Mesenchymal stem cell (in vitro differentiated cells and primary cell): ENCODE measurements around the gene ACVR1C.

Experiments used
- DNase-seq: peaks from one replicate; pipeline ENCODE4 v3.0.0-alpha.2; 2013
- H2AFZ ChIP-seq: one replicate; pipeline ENCODE4 v1.6.1; 2013; ENCODE audit warnings: low read depth, mild to moderate bottlenecking, control low read depth, inconsistent platforms, low read length, moderate library complexity
- H2AK5ac ChIP-seq: 2 replicates; pipeline ENCODE4 v1.6.1; 2013; ENCODE audit warnings: low read length, moderate library complexity, mild to moderate bottlenecking, inconsistent platforms; ENCODE audit not compliant: severe bottlenecking
- H2BK120ac ChIP-seq: one replicate; pipeline ENCODE4 v1.6.1; 2013; ENCODE audit warnings: low read depth, mild to moderate bottlenecking, inconsistent platforms, low read length, moderate library complexity
- H2BK12ac ChIP-seq, 2 experiments: one replicate each; pipeline ENCODE4 v1.6.1; 2013; ENCODE audit warnings: inconsistent platforms in 2 of 2, low read length in 2 of 2, mild to moderate bottlenecking in 2 of 2, moderate library complexity in 2 of 2, control low read depth in 1 of 2
- H2BK15ac ChIP-seq: one replicate; pipeline ENCODE4 v1.6.1; 2013; ENCODE audit warnings: mild to moderate bottlenecking, low read depth, inconsistent platforms; ENCODE audit not compliant: poor library complexity, severe bottlenecking
- H2BK5ac ChIP-seq: 2 replicates; pipeline ENCODE4 v1.6.1; 2013; ENCODE audit warnings: low read depth, mild to moderate bottlenecking, low read length, control low read depth, inconsistent platforms; ENCODE audit not compliant: poor library complexity, severe bottlenecking
- H3K14ac ChIP-seq, 2 experiments: one replicate each; pipeline ENCODE4 v1.6.1; 2013; ENCODE audit warnings: inconsistent platforms in 2 of 2, low read length in 2 of 2, control low read depth in 1 of 2, mild to moderate bottlenecking in 1 of 2, moderate library complexity in 1 of 2
- H3K18ac ChIP-seq, 2 experiments: one replicate each; pipeline ENCODE4 v1.6.1; 2013; ENCODE audit warnings: inconsistent platforms in 2 of 2, low read length in 2 of 2, control low read depth in 1 of 2, low read depth in 1 of 2, mild to moderate bottlenecking in 1 of 2
- H3K23ac ChIP-seq, 2 experiments: one replicate each; pipeline ENCODE4 v1.6.1; 2013; ENCODE audit warnings: inconsistent platforms in 2 of 2, low read length in 2 of 2, mild to moderate bottlenecking in 2 of 2, moderate library complexity in 2 of 2, control low read depth in 1 of 2
- H3K27ac ChIP-seq: 2 replicates; pipeline ENCODE4 v1.5.1; 2013; ENCODE audit warnings: mild to moderate bottlenecking, moderate library complexity, low read length, control low read depth, inconsistent platforms; ENCODE audit not compliant: poor library complexity, severe bottlenecking
- H3K27me3 ChIP-seq, 2 experiments: 2 replicates each; pipeline versions ENCODE4 v1.6.1 to v1.7.0; 2013; ENCODE audit warnings: low read length in 2 of 2, mild to moderate bottlenecking in 2 of 2, moderate library complexity in 2 of 2, control low read depth in 1 of 2, inconsistent platforms in 1 of 2; ENCODE audit not compliant: control insufficient read depth in 1 of 2, insufficient read depth in 1 of 2
- H3K36me3 ChIP-seq, 2 experiments: 2 replicates each; pipeline versions ENCODE4 v1.6.1 to v1.7.0; 2013; ENCODE audit warnings: low read length in 2 of 2, control low read depth in 1 of 2, inconsistent platforms in 1 of 2, low read depth in 1 of 2, mild to moderate bottlenecking in 1 of 2; ENCODE audit not compliant: insufficient read depth in 2 of 2, control insufficient read depth in 1 of 2
- H3K4ac ChIP-seq, 2 experiments: one replicate each; pipeline ENCODE4 v1.6.1; 2013; ENCODE audit warnings: inconsistent platforms in 2 of 2, low read length in 2 of 2, mild to moderate bottlenecking in 2 of 2, moderate library complexity in 2 of 2, control low read depth in 1 of 2, low read depth in 1 of 2
- H3K4me1 ChIP-seq: 2 replicates; pipeline ENCODE4 v1.6.1; 2013; ENCODE audit warnings: low read depth, low read length, control low read depth; ENCODE audit not compliant: control insufficient read depth, insufficient read depth
- H3K4me2 ChIP-seq: 2 replicates; pipeline ENCODE4 v1.6.1; 2013; ENCODE audit warnings: low read length, mild to moderate bottlenecking, inconsistent platforms; ENCODE audit not compliant: poor library complexity, severe bottlenecking
- H3K4me3 ChIP-seq, 2 experiments: 2 replicates each; pipeline versions ENCODE4 v1.5.1 to v1.7.0; 2013; ENCODE audit warnings: low read length in 2 of 2, mild to moderate bottlenecking in 2 of 2, control low read depth in 1 of 2, low read depth in 1 of 2; ENCODE audit not compliant: insufficient read depth in 1 of 2
- H3K79me1 ChIP-seq: replicated peaks from 2 replicates; pipeline ENCODE4 v1.6.1; 2013; ENCODE audit warnings: mild to moderate bottlenecking, control low read depth, low read length, inconsistent platforms; ENCODE audit not compliant: poor library complexity, severe bottlenecking
- H3K9ac ChIP-seq: 2 replicates; pipeline ENCODE4 v1.7.0; 2013; ENCODE audit warnings: mild to moderate bottlenecking, low read length, moderate library complexity
- H3K9me3 ChIP-seq: 2 replicates; pipeline ENCODE4 v1.7.0; 2013; ENCODE audit warnings: mild to moderate bottlenecking, low read length; ENCODE audit not compliant: control insufficient read depth
- H4K8ac ChIP-seq: one replicate; pipeline ENCODE4 v1.6.1; 2013; ENCODE audit warnings: inconsistent platforms, mild to moderate bottlenecking, low read length, moderate library complexity
- H4K91ac ChIP-seq: one replicate; pipeline ENCODE4 v1.6.1; 2013; ENCODE audit warnings: mild to moderate bottlenecking, low read length, inconsistent platforms
- WGBS: methylation state at CpG from one replicate; pipeline ENCODE4 v1.1.7; 2013; ENCODE audit warnings: mixed read lengths; 5-methylcytosine and 5-hydroxymethylcytosine counted together

ACVR1C gene

GRCh38 chr2:157559461-157559860 is 69.2 kb downstream of the ACVR1C start:
- H3K36me3 ChIP-seq = no peaks in the 10 kb centered on the region
- H3K4me3 ChIP-seq = no peak overlapping the region
- no peak overlapping the region for H3K27ac ChIP-seq

GRCh38 chr2:157559061-157559460 is 69.6 kb downstream of the ACVR1C start:
- H2BK120ac ChIP-seq = no peak overlapping the region
- H3K14ac ChIP-seq = no peak overlapping the region
- H4K91ac ChIP-seq = no peak overlapping the region
- H3K4me2 ChIP-seq = no peak overlapping the region
- no peak overlapping the region for H2BK5ac ChIP-seq
- H4K8ac ChIP-seq = no peak overlapping the region
- no peaks in the 10 kb centered on the region for H3K79me1 ChIP-seq
- H3K4me3 ChIP-seq = no peak overlapping the region
- DNase-seq = peak; percentile 5
- no peaks in the 10 kb centered on the region for H3K9me3 ChIP-seq
- H3K23ac ChIP-seq = no peak overlapping the region
- H2BK15ac ChIP-seq = no peak overlapping the region
- H3K9ac ChIP-seq = no peak overlapping the region
- no peak overlapping the region for H3K27ac ChIP-seq
- 77% methylated on average over 1 of the region's 3 CpGs for WGBS
- H3K4ac ChIP-seq = no peak overlapping the region
- H2AK5ac ChIP-seq = no peak overlapping the region
- no peaks in the 10 kb centered on the region for H3K27me3 ChIP-seq
- H3K18ac ChIP-seq = no peak overlapping the region
- no peaks in the 10 kb centered on the region for H3K4me1 ChIP-seq
- H2BK12ac ChIP-seq = no peak overlapping the region
- H3K36me3 ChIP-seq = no peaks in the 10 kb centered on the region
- H2AFZ ChIP-seq = no peak overlapping the region

More at GRCh38 chr2:157559461-157559860, 69.2 kb downstream of the ACVR1C start:
- H3K4me2 ChIP-seq = no peak overlapping the region
- no peak overlapping the region for H3K18ac ChIP-seq
- no peak overlapping the region for H2BK15ac ChIP-seq
- H2BK120ac ChIP-seq = no peak overlapping the region
- H2AK5ac ChIP-seq = no peak overlapping the region
- no peak overlapping the region for H2AFZ ChIP-seq
- WGBS = 4% methylated on average over 1 of the region's 3 CpGs
- no peak overlapping the region for H2BK12ac ChIP-seq
- H3K9ac ChIP-seq = no peak overlapping the region
- no peak for DNase-seq
- no peak overlapping the region for H3K4ac ChIP-seq
- no peak overlapping the region for H4K8ac ChIP-seq
- no peaks in the 10 kb centered on the region for H3K27me3 ChIP-seq
- no peak overlapping the region for H3K14ac ChIP-seq
- H2BK5ac ChIP-seq = no peak overlapping the region
- no peak overlapping the region for H4K91ac ChIP-seq
- no peaks in the 10 kb centered on the region for H3K79me1 ChIP-seq
- no peaks in the 10 kb centered on the region for H3K4me1 ChIP-seq
- H3K23ac ChIP-seq = no peak overlapping the region
- no peaks in the 10 kb centered on the region for H3K9me3 ChIP-seq

DNA sequence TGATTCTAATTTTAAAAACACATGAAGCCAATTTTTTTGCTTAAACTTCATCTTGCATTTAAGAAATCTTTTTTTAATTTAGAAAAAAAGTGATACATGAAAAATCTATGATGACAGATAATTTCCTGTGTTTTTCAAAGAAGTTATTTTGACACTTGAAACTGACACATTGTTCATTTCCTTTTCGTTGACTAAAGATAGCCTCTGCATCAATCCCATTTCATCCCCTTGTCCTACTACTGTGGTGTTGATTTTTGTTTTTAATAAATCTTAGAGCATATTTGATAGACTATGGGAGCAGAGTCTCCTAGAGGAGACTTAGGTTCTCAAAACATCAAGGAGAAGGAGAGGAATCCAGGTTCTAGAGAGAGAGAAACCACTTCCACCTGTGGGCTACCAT is 70.9 kb downstream of the ACVR1C start:
- H3K4me3 ChIP-seq = no peak overlapping the region
- H4K8ac ChIP-seq = no peak overlapping the region
- no peak overlapping the region for H3K4me2 ChIP-seq
- H3K18ac ChIP-seq = no peak overlapping the region
- H2BK12ac ChIP-seq = no peak overlapping the region
- no CpG with 5 or more reads among the region's 1 CpG for WGBS
- H3K23ac ChIP-seq = no peak overlapping the region
- no peak overlapping the region for H2BK120ac ChIP-seq
- H4K91ac ChIP-seq = no peak overlapping the region
- H3K27me3 ChIP-seq = no peaks in the 10 kb centered on the region
- no peaks in the 10 kb centered on the region for H3K36me3 ChIP-seq
- H2AFZ ChIP-seq = no peak overlapping the region
- no peak overlapping the region for H2AK5ac ChIP-seq
- H3K9ac ChIP-seq = no peak overlapping the region
- H3K14ac ChIP-seq = no peak overlapping the region
- H3K4me1 ChIP-seq = no peaks in the 10 kb centered on the region
- H2BK15ac ChIP-seq = no peak overlapping the region
- no peaks in the 10 kb centered on the region for H3K79me1 ChIP-seq
- no peak overlapping the region for H3K27ac ChIP-seq
- H3K9me3 ChIP-seq = no peaks in the 10 kb centered on the region
- DNase-seq = no peak
- no peak overlapping the region for H2BK5ac ChIP-seq
- no peak overlapping the region for H3K4ac ChIP-seq

- Histone ChIP-seq H3K9me3 (no peaks in the 10 kb centered on the region), H2BK12ac (no peak overlapping the region), H3K4ac (no peak overlapping the region), H4K91ac (no peak overlapping the region), H4K8ac (no peak overlapping the region), H3K14ac (no peak overlapping the region), H3K79me1 (no peaks in the 10 kb centered on the region), H2AFZ (no peak overlapping the region), H3K27me3 (no peaks in the 10 kb centered on the region), H3K23ac (no peak overlapping the region), H3K4me3 (no peak overlapping the region), H3K4me1 (no peaks in the 10 kb centered on the region), H3K27ac (no peak overlapping the region), H2BK5ac (no peak overlapping the region), H2BK15ac (no peak overlapping the region), H2AK5ac (no peak overlapping the region), H3K9ac (no peak overlapping the region), H2BK120ac (no peak overlapping the region), H3K36me3 (no peaks in the 10 kb centered on the region), H3K18ac (no peak overlapping the region), H3K4me2 (no peak overlapping the region)
- 85% methylated on average over 5 of the region's 5 CpGs for WGBS
- DNase-seq = no peak
These were observed 88.6 kb downstream of the ACVR1C start for GRCh38 chr2:157540102-157540501.
